SHP77 treated with DMSO at 0.1 percent for 48 hours (cell line): ENCODE measurements around the gene FBXO24.
"Not testable (repeated sequence)": the region's sequence is repeated elsewhere in the genome, so short reads cannot be mapped to it uniquely, and the experiment has no call there.

Source experiments
- DNase-seq: peaks from one replicate; lab custom pipeline; 2025; lab: John Stamatoyannopoulos, UW

The FBXO24 gene

GRCh38 chr7:100586266-100587025 lies at the start of gene FBXO24:
FBXO24 (plus strand) TSS chr7:100586328; CDS start chr7:100586626, 298 bp downstream.
- DNase-seq: peak; percentile 98

- DNase-seq: not testable (repeated sequence)
These were observed 49.4 kb upstream of the FBXO24 start for GRCh38 chr7:100536695-100537094.

GRCh38 chr7:100538348-100538653 lies 47.8 kb upstream of the FBXO24 start:
- DNase-seq: no peak

- peak; percentile 97 for DNase-seq
These were observed 47.3 kb upstream of the FBXO24 start, which contains the start of gene AGFG2 for GRCh38 chr7:100538654-100539435. AGFG2 (plus strand) TSS chr7:100539203; CDS start chr7:100539347, 144 bp downstream.

GRCh38 chr7:100539436-100540006 lies 46.6 kb upstream of the FBXO24 start:
- DNase-seq: no peak

- no peak for DNase-seq
These were observed 45.9 kb upstream of the FBXO24 start for GRCh38 chr7:100540073-100540723.

- not testable (repeated sequence) for DNase-seq
These were observed 44.8 kb upstream of the FBXO24 start for GRCh38 chr7:100541309-100541708.

- DNase-seq: no peak
These were observed 42.5 kb upstream of the FBXO24 start for GRCh38 chr7:100543586-100543985.

- DNase-seq: no peak
These were observed 41.7 kb upstream of the FBXO24 start for GRCh38 chr7:100544386-100544785.

GRCh38 chr7:100544967-100545359 lies 41.2 kb upstream of the FBXO24 start:
- DNase-seq: no peak

- DNase-seq: no peak
These were observed 40.6 kb upstream of the FBXO24 start for GRCh38 chr7:100545360-100546128.

- DNase-seq: no peak
These were observed 39.8 kb upstream of the FBXO24 start for GRCh38 chr7:100546129-100546925.

- no peak for DNase-seq
These were observed 39.0 kb upstream of the FBXO24 start for GRCh38 chr7:100546926-100547800.

- no peak for DNase-seq
These were observed 38.3 kb upstream of the FBXO24 start for GRCh38 chr7:100547872-100548271.

- not testable (repeated sequence) for DNase-seq
These were observed 37.7 kb upstream of the FBXO24 start for GRCh38 chr7:100548446-100548845.

GRCh38 chr7:100552532-100552931 lies 33.6 kb upstream of the FBXO24 start:
- DNase-seq: no peak

GRCh38 chr7:100553032-100553431 lies 33.1 kb upstream of the FBXO24 start:
- DNase-seq: no peak

GRCh38 chr7:100555701-100556100 lies 30.4 kb upstream of the FBXO24 start:
- no peak for DNase-seq

- no peak for DNase-seq
These were observed 29.6 kb upstream of the FBXO24 start for GRCh38 chr7:100556541-100556940.

- DNase-seq: no peak
These were observed 27.0 kb upstream of the FBXO24 start for GRCh38 chr7:100559127-100559526.
